H1 (cell line): Measurements from ENCODE around the gene RAMP1. TPM values are rescaled to one million over a fixed set of nuclear protein-coding genes. Genes with fewer than 3 reads are reported as not detected.

ENCODE experiments used
- CTCF ChIA-PET: fragments of 300-600 bp; sonication (Branson Sonifier 250); formaldehyde crosslinking; loops from one replicate; lab custom pipeline; 2021; ENCODE audit not compliant: partially characterized antibody; lab: Charles Lee
- POLR2A ChIA-PET: fragments of 300-600 bp; sonication (Branson Sonifier 250); formaldehyde crosslinking; loops from one replicate; lab custom pipeline; 2021; ENCODE audit warnings: inconsistent platforms; ENCODE audit not compliant: partially characterized antibody; lab: Charles Lee
- DNase-seq, 2 experiments: peaks; one replicate each; pipeline versions ENCODE4 v3.0.0 to v3.0.0-alpha.2; 2010 to 2022; ENCODE audit warnings: low spot score in 2 of 2, low read depth in 1 of 2, mixed read lengths in 1 of 2
- FAIRE-seq: peaks from 2 replicates; lab custom pipeline; 2011; peaks lifted over from hg19 to GRCh38; lab: Jason Lieb, UNC
- H2AFZ ChIP-seq: 2 replicates; pipeline ENCODE4 v1.8.1; 2012; ENCODE audit warnings: low read length, inconsistent platforms
- H2AK5ac ChIP-seq: 2 replicates; pipeline ENCODE4 v1.6.1; 2013; ENCODE audit warnings: low read depth, low read length
- H2BK120ac ChIP-seq: replicated peaks from 2 replicates; pipeline ENCODE3; 2013; ENCODE audit warnings: low read depth, low read length, inconsistent platforms
- H2BK12ac ChIP-seq: 2 replicates; pipeline ENCODE4 v1.6.1; 2013; ENCODE audit warnings: low read depth, low read length
- H2BK15ac ChIP-seq: 2 replicates; pipeline ENCODE4 v1.6.1; 2013; ENCODE audit warnings: low read length
- H2BK20ac ChIP-seq: 2 replicates; pipeline ENCODE4 v1.6.1; 2013; ENCODE audit warnings: low read length
- H2BK5ac ChIP-seq: 2 replicates; pipeline ENCODE4 v1.6.1; 2013; ENCODE audit warnings: low read depth, low read length
- H3K14ac ChIP-seq: 2 replicates; pipeline ENCODE4 v1.6.1; 2013; ENCODE audit warnings: inconsistent platforms; ENCODE audit not compliant: insufficient read length
- H3K18ac ChIP-seq: 2 replicates; pipeline ENCODE4 v1.6.1; 2013; ENCODE audit warnings: low read length; ENCODE audit errors: extremely low read depth
- H3K23ac ChIP-seq: 2 replicates; pipeline ENCODE4 v1.6.1; 2013; ENCODE audit warnings: inconsistent platforms; ENCODE audit not compliant: insufficient read length
- H3K23me2 ChIP-seq: 2 replicates; pipeline ENCODE4 v1.6.1; 2013; ENCODE audit warnings: low read depth, low read length
- H3K27ac ChIP-seq: 2 replicates; pipeline ENCODE4 v1.6.1; 2011; ENCODE audit warnings: low read depth, low read length, inconsistent platforms
- H3K27me3 ChIP-seq, 4 experiments: replicated peaks in 1 of 4; 1 replicate in 1 of 4; 2 replicates in 3 of 4; pipeline versions ENCODE4 v1.6.1 to v1.8.1; 2011 to 2013; ENCODE audit warnings: low read length in 3 of 4, mild to moderate bottlenecking in 3 of 4, inconsistent platforms in 2 of 4, mixed read lengths in 2 of 4, moderate library complexity in 1 of 4; ENCODE audit not compliant: control insufficient read depth in 3 of 4, insufficient read depth in 3 of 4; ENCODE audit errors: extremely low read depth in 1 of 4
- H3K36me3 ChIP-seq, 4 experiments: 2 replicates each; pipeline versions ENCODE4 v1.6.1 to v1.8.1; 2011 to 2013; ENCODE audit warnings: mild to moderate bottlenecking in 4 of 4, low read length in 3 of 4, moderate library complexity in 2 of 4, control low read depth in 1 of 4, inconsistent platforms in 1 of 4; ENCODE audit not compliant: insufficient read depth in 4 of 4, control insufficient read depth in 2 of 4
- H3K4ac ChIP-seq: replicated peaks from 2 replicates; pipeline ENCODE3; 2013; ENCODE audit warnings: low read length, low read depth, mixed read lengths, inconsistent platforms; ENCODE audit not compliant: insufficient read length
- H3K4me1 ChIP-seq, 4 experiments: replicated peaks in 1 of 4; 1 replicate in 1 of 4; 2 replicates in 3 of 4; pipeline versions ENCODE4 v1.6.1 to v1.8.1; 2011 to 2013; ENCODE audit warnings: low read length in 3 of 4, inconsistent platforms in 2 of 4, mixed read lengths in 1 of 4; ENCODE audit not compliant: insufficient read depth in 4 of 4, control insufficient read depth in 3 of 4
- H3K4me2 ChIP-seq, 2 experiments: 2 replicates each; pipeline versions ENCODE4 v1.6.1 to v1.8.1; 2011 to 2013; ENCODE audit warnings: low read depth in 2 of 2, low read length in 2 of 2, control low read depth in 1 of 2, inconsistent platforms in 1 of 2, mild to moderate bottlenecking in 1 of 2; ENCODE audit not compliant: insufficient read depth in 1 of 2
- H3K4me3 ChIP-seq, 4 experiments: fragments of 200-600, 300-600 bp in 1 of 4; sonication (generic), shearing (Covaris generic), sonication (Bioruptor Twin) in 1 of 4; 2 replicates each; pipeline versions ENCODE4 v1.5.1 to v1.8.1; 2011 to 2016; ENCODE audit warnings: low read length in 4 of 4, low read depth in 3 of 4, control low read depth in 2 of 4, inconsistent platforms in 2 of 4, mild to moderate bottlenecking in 2 of 4, mixed read lengths in 1 of 4, moderate library complexity in 1 of 4; ENCODE audit not compliant: insufficient read depth in 2 of 4; ENCODE audit errors: extremely low read depth in 1 of 4
- H3K56ac ChIP-seq: replicated peaks from 2 replicates; pipeline ENCODE3; 2013; ENCODE audit warnings: low read depth, mild to moderate bottlenecking, mixed read lengths, low read length, inconsistent platforms; ENCODE audit not compliant: insufficient read length
- H3K79me1 ChIP-seq: 2 replicates; pipeline ENCODE4 v1.6.1; 2013; ENCODE audit warnings: low read depth, low read length, control low read depth
- H3K79me2 ChIP-seq, 2 experiments: 2 replicates each; pipeline versions ENCODE4 v1.6.1 to v1.8.1; 2012 to 2013; ENCODE audit warnings: low read length in 2 of 2, mild to moderate bottlenecking in 2 of 2, inconsistent platforms in 1 of 2; ENCODE audit not compliant: insufficient read depth in 2 of 2, control insufficient read depth in 1 of 2
- H3K9ac ChIP-seq, 4 experiments: replicated peaks in 1 of 4; 1 replicate in 1 of 4; 2 replicates in 3 of 4; pipeline versions ENCODE4 v1.6.1 to v1.8.1; 2011 to 2013; ENCODE audit warnings: low read depth in 3 of 4, low read length in 3 of 4, control low read depth in 2 of 4, mild to moderate bottlenecking in 2 of 4, moderate library complexity in 2 of 4, inconsistent platforms in 1 of 4; ENCODE audit errors: extremely low read depth in 1 of 4
- H3K9me3 ChIP-seq, 2 experiments: 2 replicates each; pipeline versions ENCODE4 v1.6.1 to v1.8.1; 2012 to 2013; ENCODE audit warnings: mild to moderate bottlenecking in 2 of 2, moderate library complexity in 2 of 2, control low read depth in 1 of 2, inconsistent platforms in 1 of 2, low read depth in 1 of 2, low read length in 1 of 2, mixed read lengths in 1 of 2; ENCODE audit not compliant: insufficient read depth in 2 of 2
- H4K20me1 ChIP-seq, 2 experiments: replicated peaks in 1 of 2; 2 replicates each; pipeline versions ENCODE3 to v1.8.1; 2011 to 2013; ENCODE audit warnings: inconsistent platforms in 2 of 2, low read length in 2 of 2, mild to moderate bottlenecking in 1 of 2; ENCODE audit not compliant: insufficient read depth in 2 of 2, control insufficient read depth in 1 of 2
- H4K5ac ChIP-seq: 2 replicates; pipeline ENCODE4 v1.6.1; 2013; ENCODE audit warnings: low read length, low read depth, mixed read lengths, inconsistent platforms; ENCODE audit not compliant: insufficient read length
- H4K8ac ChIP-seq: 2 replicates; pipeline ENCODE4 v1.8.0; 2013; ENCODE audit warnings: mild to moderate bottlenecking, moderate library complexity, low read length, inconsistent platforms; ENCODE audit not compliant: insufficient read depth; ENCODE audit errors: extremely low read depth
- H4K91ac ChIP-seq: replicated peaks from 2 replicates; pipeline ENCODE3; 2013; ENCODE audit warnings: low read length, mixed read lengths, inconsistent platforms; ENCODE audit not compliant: insufficient read length
- CHD1 ChIP-seq: IDR thresholded peaks from 2 replicates; pipeline ENCODE4 v1.6.1; 2012; ENCODE audit warnings: low read depth, low read length, improper control_type of control experiment
- EZH2 ChIP-seq: fragments of 200-600 bp; sonication (generic); IDR thresholded peaks from 2 replicates; pipeline ENCODE4 v1.7.1; 2012; ENCODE audit warnings: low read depth, mild to moderate bottlenecking, moderate library complexity, low read length, inconsistent platforms; ENCODE audit not compliant: severe bottlenecking
- HDAC6 ChIP-seq: IDR thresholded peaks from one replicate; pipeline ENCODE4 v1.7.1; 2012; ENCODE audit warnings: low read depth, mild to moderate bottlenecking, inconsistent platforms, low read length, moderate library complexity
- RFX5 ChIP-seq: IDR thresholded peaks from 2 replicates; pipeline ENCODE4 v1.6.1; 2011; ENCODE audit warnings: low read depth, low read length, improper control_type of control experiment, borderline replicate concordance
- SP2 ChIP-seq: IDR thresholded peaks from 2 replicates; pipeline ENCODE4 v1.6.1; 2012; ENCODE audit warnings: mild to moderate bottlenecking, low read length, inconsistent platforms
- WGBS, 2 experiments: shearing (Covaris generic) in 1 of 2; methylation state at CpG; one replicate each; pipeline versions ENCODE4 v1.1.6 to v1.1.7; 2013 to 2015; ENCODE audit warnings: low lambda C conversion rate in 2 of 2, mixed read lengths in 2 of 2, inconsistent platforms in 1 of 2, low coverage in 1 of 2, missing lambda C conversion rate in 1 of 2; ENCODE audit not compliant: insufficient replicate concordance in 2 of 2, insufficient coverage in 1 of 2, insufficient read length in 1 of 2; ENCODE audit errors: extremely low coverage in 1 of 2, missing lambda C conversion rate in 1 of 2; 5-methylcytosine and 5-hydroxymethylcytosine counted together
- polyA plus RNA-seq, 7 experiments: library from polyadenylated mRNA; depleted of rRNA in 3 of 7; stranded (reverse) in 5 of 7; unstranded in 2 of 7; fragments of >200 nt in 5 of 7; fragments of 200-250 nt in 2 of 7; gene quantifications; 1 replicate in 5 of 7; 2 replicates in 1 of 7; 4 replicates in 1 of 7; pipeline versions ENCODE4 v1.2.1 to v1.2.3, GENCODE V29; 2011 to 2013; ENCODE audit warnings: missing spikeins in 2 of 7, mixed read lengths in 2 of 7
- total RNA-seq: library from RNA; stranded (reverse); fragmentation: NEBNext Ultra II Directional; extraction: Animal tissue kit (Norgen Biotek cat#: 25700); gene quantifications from 2 replicates; pipeline ENCODE4 v1.2.1, GENCODE V29; 2021
- TF ChIP-seq, protein P1 (sequence below): IDR thresholded peaks from 2 replicates; pipeline ENCODE4 v1.6.1; 2012; ENCODE audit warnings: inconsistent platforms

The RAMP1 gene
- total and polyA plus RNA-seq, 2 of the 8 experiments (the other 6 are each of a cell fraction or from before 2014, with no cell fraction given): 0.65 to 4.3 TPM

DNA sequence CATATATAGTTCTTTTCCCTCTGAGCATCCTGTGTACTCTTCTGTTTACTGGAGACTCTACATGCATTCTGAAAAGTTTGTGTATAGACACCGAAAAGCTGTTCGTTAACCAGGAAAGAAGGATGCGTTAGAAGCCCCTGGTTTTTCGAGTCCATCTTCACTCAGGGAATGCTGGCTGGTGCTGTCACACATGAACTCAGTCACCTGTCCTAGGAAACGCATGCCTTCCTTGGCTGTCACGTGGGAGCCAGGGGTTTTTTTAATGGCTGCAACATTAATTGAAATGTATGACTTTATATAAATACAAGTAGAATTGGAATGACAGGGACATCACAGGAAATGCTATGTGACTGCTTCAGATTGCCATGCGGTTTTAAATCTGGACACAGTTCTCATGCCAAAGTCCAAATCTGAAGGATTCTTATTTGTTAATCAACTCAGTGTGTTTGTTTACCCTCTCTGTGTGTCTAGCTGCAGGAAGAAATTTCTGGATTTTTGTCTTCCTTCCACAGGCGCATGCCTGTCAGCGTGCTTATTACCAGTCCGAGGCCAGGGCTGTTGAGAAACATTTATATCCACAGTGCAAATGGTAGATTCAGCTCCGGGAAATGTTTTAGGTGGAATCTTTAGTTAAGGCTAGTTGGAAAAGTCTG lies 2.6 kb downstream of the RAMP1 start:
- Histone ChIP-seq H3K23me2 (peaks cover 8% of the 10 kb centered on the region; the same call in 1 of the 2 replicates), H3K4me3 (no peak overlapping the region), H2BK15ac (no peak overlapping the region), H2BK120ac (no peak overlapping the region), H3K23ac (no peak overlapping the region), H3K56ac (no peak overlapping the region), H3K79me1 (no peaks in the 10 kb centered on the region), H3K79me2 (no peaks in the 10 kb centered on the region), H2BK12ac (no peak overlapping the region), H2AK5ac (no peak overlapping the region), H3K14ac (no peak overlapping the region), H4K5ac (no peak overlapping the region), H3K36me3 (no peaks in the 10 kb centered on the region), H3K4me2 (no peak overlapping the region), H3K9ac (no peak overlapping the region), H4K8ac (no peak overlapping the region), H4K20me1 (no peaks in the 10 kb centered on the region), H3K18ac (no peak overlapping the region), H3K9me3 (no peaks in the 10 kb centered on the region), H2BK5ac (no peak overlapping the region), H3K4me1 (peaks cover 0 to 13% (median 8%) of the 10 kb centered on the region in 4 experiments; a peak in 6 of 7 replicates), H3K27me3 (peaks cover 9 to 30% (median 23%) of the 10 kb centered on the region in 4 experiments), H4K91ac (no peak overlapping the region), H2BK20ac (no peak overlapping the region), H3K4ac (no peak overlapping the region), H3K27ac (no peak overlapping the region), H2AFZ (no peak overlapping the region)
- ChIA-PET POLR2A (interaction anchor here (0.6 kb wide), 1 partner anchor 239 kb away, joined by 3 read pairs; no protein-coding TSS in a partner anchor), CTCF (interaction anchor here (0.6 to 0.9 kb wide), 4 partner anchors 50 to 952 kb away, joined by 3 read pairs; no protein-coding TSS in a partner anchor)
- FAIRE-seq (no peak), DNase-seq (no peak)
- 87% methylated on average over 10 of the region's 11 CpGs; no CpG with 5 or more reads in 1 of the 2 experiments for WGBS, 2 experiments
- TF ChIP-seq HDAC6 (no peak), EZH2 (no peak), RFX5 (no peak), SP2 (no peak), CHD1 (no peak)
- TF ChIP-seq, protein P1, sequence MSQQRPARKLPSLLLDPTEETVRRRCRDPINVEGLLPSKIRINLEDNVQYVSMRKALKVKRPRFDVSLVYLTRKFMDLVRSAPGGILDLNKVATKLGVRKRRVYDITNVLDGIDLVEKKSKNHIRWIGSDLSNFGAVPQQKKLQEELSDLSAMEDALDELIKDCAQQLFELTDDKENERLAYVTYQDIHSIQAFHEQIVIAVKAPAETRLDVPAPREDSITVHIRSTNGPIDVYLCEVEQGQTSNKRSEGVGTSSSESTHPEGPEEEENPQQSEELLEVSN: no peak
